Loucy (cell line): Measurements from ENCODE around the gene TNRC6B.

ENCODE experiments used
- EZH2phosphoT487 ChIP-seq: fragments of 200-600 bp; IDR thresholded peaks from 2 replicates; pipeline ENCODE4 v1.6.1; 2018; ENCODE audit warnings: antibody characterized with exemption, mild to moderate bottlenecking, moderate library complexity, borderline replicate concordance
- TF ChIP-seq, protein P1 (sequence below): fragments of 200-600 bp; sonication (generic); conservative IDR thresholded peaks from 2 replicates; pipeline ENCODE4 v1.5.1; 2014; ENCODE audit warnings: mild to moderate bottlenecking, antibody characterized with exemption, low read length

DNA sequence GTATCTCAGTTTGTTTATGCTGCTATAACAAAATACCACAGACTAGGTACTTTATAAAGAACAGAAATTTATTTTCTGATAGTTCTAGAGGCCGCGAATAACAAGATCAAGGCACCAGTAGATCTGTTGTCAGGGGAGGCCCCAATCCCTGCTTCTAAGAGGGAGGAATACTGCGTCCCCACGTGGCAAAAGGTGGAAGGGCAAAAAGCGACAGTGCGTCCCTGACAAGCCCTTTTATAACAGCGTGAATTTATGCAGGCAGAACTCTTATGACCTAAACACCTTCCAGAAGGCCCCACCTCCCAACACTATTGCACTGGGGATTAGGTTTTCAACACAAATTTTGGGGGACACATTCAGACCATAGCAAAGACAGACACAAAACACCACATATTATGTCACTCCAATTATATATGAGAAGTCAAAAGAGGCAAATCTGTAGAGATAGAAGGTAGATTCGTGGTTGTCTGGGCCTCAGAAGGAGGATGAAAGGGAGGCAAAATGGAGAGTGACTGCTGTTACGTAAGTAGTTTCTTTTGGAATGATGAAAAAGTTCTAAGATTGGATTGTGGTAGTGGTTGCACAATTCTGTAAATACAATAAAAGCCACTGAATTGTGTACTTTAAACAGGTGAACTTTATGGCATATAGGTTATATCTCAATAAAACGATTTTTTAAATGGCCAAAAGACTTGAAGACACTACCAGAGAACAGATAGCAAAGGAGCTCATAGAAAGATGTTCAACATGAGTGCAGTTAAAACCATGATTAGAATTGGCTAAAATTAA lies 30.1 kb upstream of the TNRC6B start:
- TF ChIP-seq, protein P1, sequence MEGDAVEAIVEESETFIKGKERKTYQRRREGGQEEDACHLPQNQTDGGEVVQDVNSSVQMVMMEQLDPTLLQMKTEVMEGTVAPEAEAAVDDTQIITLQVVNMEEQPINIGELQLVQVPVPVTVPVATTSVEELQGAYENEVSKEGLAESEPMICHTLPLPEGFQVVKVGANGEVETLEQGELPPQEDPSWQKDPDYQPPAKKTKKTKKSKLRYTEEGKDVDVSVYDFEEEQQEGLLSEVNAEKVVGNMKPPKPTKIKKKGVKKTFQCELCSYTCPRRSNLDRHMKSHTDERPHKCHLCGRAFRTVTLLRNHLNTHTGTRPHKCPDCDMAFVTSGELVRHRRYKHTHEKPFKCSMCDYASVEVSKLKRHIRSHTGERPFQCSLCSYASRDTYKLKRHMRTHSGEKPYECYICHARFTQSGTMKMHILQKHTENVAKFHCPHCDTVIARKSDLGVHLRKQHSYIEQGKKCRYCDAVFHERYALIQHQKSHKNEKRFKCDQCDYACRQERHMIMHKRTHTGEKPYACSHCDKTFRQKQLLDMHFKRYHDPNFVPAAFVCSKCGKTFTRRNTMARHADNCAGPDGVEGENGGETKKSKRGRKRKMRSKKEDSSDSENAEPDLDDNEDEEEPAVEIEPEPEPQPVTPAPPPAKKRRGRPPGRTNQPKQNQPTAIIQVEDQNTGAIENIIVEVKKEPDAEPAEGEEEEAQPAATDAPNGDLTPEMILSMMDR: no peak
- no peak for TF ChIP-seq EZH2phosphoT487
